NT2/D1 (cell line): ENCODE measurements around the gene SEC22A.

Source experiments
- SUZ12 ChIP-seq: IDR thresholded peaks from 2 replicates; pipeline ENCODE4 v1.6.1; 2011; ENCODE audit not compliant: insufficient read length, insufficient read depth; ENCODE audit errors: extremely low read depth
- YY1 ChIP-seq: IDR thresholded peaks from 2 replicates; pipeline ENCODE4 v1.6.1; 2011; ENCODE audit not compliant: insufficient read length, insufficient read depth
- ZNF274 ChIP-seq: IDR thresholded peaks from 2 replicates; pipeline ENCODE4 v1.6.1; 2011; ENCODE audit warnings: mild to moderate bottlenecking, low read depth, low read length

- TF ChIP-seq YY1, result no peak
- no peak for TF ChIP-seq SUZ12
- TF ChIP-seq ZNF274, result no peak
These were observed 97.8 kb downstream of the SEC22A start for GRCh38 chr3:123299581-123299980.
